Left lung (tissue), 10 donors: ENCODE data around the gene C2orf49. TPM values are rescaled to one million over a fixed set of nuclear protein-coding genes. Genes with fewer than 3 reads are reported as not detected.
A peak's percentile ranks its signal among the peaks of the same experiment; 100 is the strongest.

Experiments used
- ATAC-seq: fragments of 200-7000 bp; cut with Tn5 transposase; one replicate; pipeline ENCODE4 v1.9.1; 2020; ENCODE audit warnings: moderate library complexity
- DNase-seq, 4 donors: peaks; one replicate each; pipeline ENCODE4 v3.0.0-alpha.2; 2013 to 2020
- H3K27ac ChIP-seq, 2 donors: fragments of 200-600 bp; sonication (generic) in 1 of 2; one replicate each; pipeline versions ENCODE4 v1.5.0 to v1.8.0; 2020 to 2021
- H3K27me3 ChIP-seq, 2 donors: fragments of 200-600 bp; sonication (generic) in 1 of 2; one replicate each; pipeline versions ENCODE4 v1.5.0 to v1.8.0; 2020 to 2021
- H3K36me3 ChIP-seq, 2 donors: fragments of 200-600 bp; sonication (generic) in 1 of 2; one replicate each; pipeline versions ENCODE4 v1.5.0 to v1.8.0; 2020 to 2021
- H3K4me1 ChIP-seq, 2 donors: fragments of 200-600 bp; one replicate each; pipeline ENCODE4 v1.8.0; 2021
- H3K4me3 ChIP-seq, 2 donors: fragments of 200-600 bp; sonication (generic) in 1 of 2; one replicate each; pipeline versions ENCODE4 v1.5.0 to v1.8.0; 2020 to 2021; ENCODE audit warnings: mild to moderate bottlenecking in 1 of 2
- H3K9me3 ChIP-seq, 2 donors: fragments of 200-600 bp; sonication (generic) in 1 of 2; one replicate each; pipeline versions ENCODE4 v1.5.0 to v1.8.0; 2020 to 2021
- intact Hi-C, 2 donors: fragments of 100-400 bp; cut with DNase I; formaldehyde crosslinking; loops; one replicate each; pipeline versions ENCODE4 v1.11.2 to v1.14.2; 2022
- polyA plus RNA-seq, 6 donors: library from polyadenylated mRNA; unstranded; fragments of 120-200 nt; gene quantifications; one replicate each; pipeline ENCODE4 v1.2.1, GENCODE V29; 2013; ENCODE audit not compliant: insufficient read length in 6 of 6
- total RNA-seq, 2 donors: library from RNA; stranded (reverse); fragmentation: NEBNext Ultra II Directional; extraction: Animal tissue kit (Norgen Biotek cat#: 25700); gene quantifications; one replicate each; pipeline ENCODE4 v1.2.1, GENCODE V29; 2021
- TF ChIP-seq, protein P1 (sequence below), 2 donors: fragments of 200-600 bp; sonication (generic) in 1 of 2; IDR thresholded peaks; one replicate each; pipeline versions ENCODE4 v1.5.0 to v1.8.0; 2021; ENCODE audit warnings: antibody characterized with exemption in 2 of 2
- donor health status: DM: no; HTN: yes; CAD: no.
- donor health status: DM: no; HTN: no; CAD: no.

Gene C2orf49
- total and polyA plus RNA-seq, 8 donors = 15.7 to 29.8 (median 25.3) TPM

GRCh38 chr2:105393373-105394055 is 56.2 kb downstream of the C2orf49 start:
- ATAC-seq = no peak

GRCh38 chr2:105394951-105395611 is 57.7 kb downstream of the C2orf49 start:
- no peak for DNase-seq
- ATAC-seq = no peak
- Histone ChIP-seq H3K27me3 (peaks cover 14 to 44% of the 10 kb centered on the region in 2 donors), H3K27ac (no peak overlapping the region), H3K4me1 (peaks cover 0 to 10% of the 10 kb centered on the region in 2 donors), H3K36me3 (no peaks in the 10 kb centered on the region), H3K9me3 (no peaks in the 10 kb centered on the region), H3K4me3 (no peak overlapping the region)
- TF ChIP-seq, protein P1, sequence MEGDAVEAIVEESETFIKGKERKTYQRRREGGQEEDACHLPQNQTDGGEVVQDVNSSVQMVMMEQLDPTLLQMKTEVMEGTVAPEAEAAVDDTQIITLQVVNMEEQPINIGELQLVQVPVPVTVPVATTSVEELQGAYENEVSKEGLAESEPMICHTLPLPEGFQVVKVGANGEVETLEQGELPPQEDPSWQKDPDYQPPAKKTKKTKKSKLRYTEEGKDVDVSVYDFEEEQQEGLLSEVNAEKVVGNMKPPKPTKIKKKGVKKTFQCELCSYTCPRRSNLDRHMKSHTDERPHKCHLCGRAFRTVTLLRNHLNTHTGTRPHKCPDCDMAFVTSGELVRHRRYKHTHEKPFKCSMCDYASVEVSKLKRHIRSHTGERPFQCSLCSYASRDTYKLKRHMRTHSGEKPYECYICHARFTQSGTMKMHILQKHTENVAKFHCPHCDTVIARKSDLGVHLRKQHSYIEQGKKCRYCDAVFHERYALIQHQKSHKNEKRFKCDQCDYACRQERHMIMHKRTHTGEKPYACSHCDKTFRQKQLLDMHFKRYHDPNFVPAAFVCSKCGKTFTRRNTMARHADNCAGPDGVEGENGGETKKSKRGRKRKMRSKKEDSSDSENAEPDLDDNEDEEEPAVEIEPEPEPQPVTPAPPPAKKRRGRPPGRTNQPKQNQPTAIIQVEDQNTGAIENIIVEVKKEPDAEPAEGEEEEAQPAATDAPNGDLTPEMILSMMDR (IDR thresholded peaks at IDR 0.05) = no peak
- intact Hi-C loops = no loop called here

More at GRCh38 chr2:105393373-105394055, 56.2 kb downstream of the C2orf49 start:
- Histone ChIP-seq H3K27ac (no peak overlapping the region), H3K9me3 (no peaks in the 10 kb centered on the region), H3K36me3 (no peaks in the 10 kb centered on the region), H3K27me3 (peaks cover 4 to 28% of the 10 kb centered on the region in 2 donors), H3K4me1 (peaks cover 0 to 8% of the 10 kb centered on the region in 2 donors), H3K4me3 (no peak overlapping the region)
- TF ChIP-seq, protein P1 (IDR thresholded peaks at IDR 0.05) = no peak
- intact Hi-C loops = no loop called here
- DNase-seq = no peak

DNA sequence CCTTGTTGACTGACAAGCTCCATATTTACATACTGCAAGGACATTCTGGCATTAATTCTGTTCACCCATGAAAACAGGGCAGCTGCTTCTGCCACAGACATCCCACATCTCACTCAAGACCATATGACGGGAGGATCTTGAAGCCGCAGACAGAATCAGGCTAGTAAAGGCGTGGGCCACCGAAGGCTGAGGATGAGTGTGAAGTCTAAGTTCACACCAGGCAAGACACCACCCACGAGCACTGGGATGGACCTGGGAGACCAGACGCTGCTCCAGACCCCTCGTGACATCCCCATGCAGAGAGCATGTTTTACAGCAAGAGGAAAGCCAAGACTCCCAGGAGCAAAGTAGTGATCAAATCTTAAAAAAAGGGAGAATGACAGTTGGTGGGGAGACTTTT is 58.4 kb downstream of the C2orf49 start:
- Histone ChIP-seq H3K9me3 (no peaks in the 10 kb centered on the region), H3K27ac (no peak overlapping the region), H3K36me3 (no peaks in the 10 kb centered on the region), H3K4me3 (no peak overlapping the region), H3K27me3 (peaks cover 14 to 48% of the 10 kb centered on the region in 2 donors), H3K4me1 (peaks cover 0 to 10% of the 10 kb centered on the region in 2 donors)
- no peak for ATAC-seq
- no peak for DNase-seq
- intact Hi-C loops = no loop called here
- TF ChIP-seq, protein P1 (IDR thresholded peaks at IDR 0.05) = no peak

DNA sequence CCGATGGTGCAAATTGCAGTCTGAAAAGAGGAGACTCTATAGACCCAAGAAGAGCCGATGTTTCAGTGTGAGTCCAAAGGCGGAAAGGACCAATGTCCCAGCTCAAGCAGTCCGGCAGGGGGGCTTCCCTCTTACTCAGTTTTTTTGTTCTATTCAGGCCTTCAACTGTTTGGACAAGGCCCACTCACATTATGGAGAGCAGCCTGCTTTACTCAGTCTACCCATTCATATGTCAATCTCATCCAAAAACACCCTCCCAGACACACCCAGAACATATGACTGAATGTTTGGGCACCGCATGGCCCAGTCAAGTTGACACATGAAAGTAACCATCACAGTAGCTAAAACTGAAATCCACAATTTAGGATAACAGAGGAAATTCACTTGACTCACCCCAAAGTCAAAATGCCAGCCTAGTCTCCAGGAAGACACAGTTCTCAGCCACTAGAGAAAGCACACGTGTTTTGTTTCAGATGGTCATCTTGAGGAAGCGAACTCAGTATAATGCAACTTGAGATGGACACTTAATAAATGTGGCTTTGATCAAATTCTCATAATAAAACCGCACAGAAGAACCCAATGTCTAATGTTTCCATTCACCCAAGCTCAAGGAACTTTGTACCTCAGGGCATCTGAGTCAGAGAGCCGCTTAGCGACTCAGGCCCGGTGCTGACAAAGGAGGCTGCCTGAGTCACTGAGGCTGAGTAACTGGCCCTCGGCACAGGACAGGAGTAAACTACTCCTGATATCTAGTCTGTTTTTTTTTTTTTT is 59.1 kb downstream of the C2orf49 start:
- peaks cover 14 to 48% of the 10 kb centered on the region in 2 donors for H3K27me3 ChIP-seq
- H3K4me1 ChIP-seq = peaks cover 0 to 10% of the 10 kb centered on the region in 2 donors
- TF ChIP-seq, protein P1 (IDR thresholded peaks at IDR 0.05) = no peak
- peak; percentile 29 for ATAC-seq
- H3K4me3 ChIP-seq = no peak overlapping the region
- H3K9me3 ChIP-seq = no peaks in the 10 kb centered on the region
- no peak for DNase-seq
- no peak overlapping the region for H3K27ac ChIP-seq
- intact Hi-C loops = no loop called here
- H3K36me3 ChIP-seq = no peaks in the 10 kb centered on the region
